ENCODE results near the gene LRRC40.
"Not testable (repeated sequence)": the region's sequence is repeated elsewhere in the genome, so short reads cannot be mapped to it uniquely, and the experiment has no call there.

Gene LRRC40

GRCh38 chr1:70200065-70200464 lies 5.3 kb downstream of the LRRC40 start:
- no peak for DNase-seq

- DNase-seq, result no peak
These were observed 9.0 kb downstream of the LRRC40 start for GRCh38 chr1:70196333-70196732.

- no peak for DNase-seq
These were observed 10.0 kb downstream of the LRRC40 start for GRCh38 chr1:70195342-70195741.

- DNase-seq, result no peak
These were observed 10.8 kb downstream of the LRRC40 start for GRCh38 chr1:70194601-70195000.

- DNase-seq, result not testable (repeated sequence)
These were observed 12.9 kb downstream of the LRRC40 start for GRCh38 chr1:70192446-70192845.

- no peak for DNase-seq
These were observed 15.2 kb downstream of the LRRC40 start for GRCh38 chr1:70190180-70190579.

GRCh38 chr1:70188522-70188921 lies 16.9 kb downstream of the LRRC40 start:
- no peak for DNase-seq

- not testable (repeated sequence) for DNase-seq
These were observed 20.2 kb downstream of the LRRC40 start for GRCh38 chr1:70185181-70185580.

GRCh38 chr1:70171512-70171911 lies 33.9 kb downstream of the LRRC40 start:
- no peak for DNase-seq

GRCh38 chr1:70169018-70169839 lies 36.1 kb downstream of the LRRC40 start:
- DNase-seq, result no peak

GRCh38 chr1:70168283-70168682 lies 37.1 kb downstream of the LRRC40 start:
- DNase-seq, result no peak

- no peak for DNase-seq
These were observed 41.0 kb downstream of the LRRC40 start for GRCh38 chr1:70164350-70164749.

- no peak for DNase-seq
These were observed 48.8 kb downstream of the LRRC40 start for GRCh38 chr1:70156529-70157120.

- no peak for DNase-seq
These were observed 51.6 kb downstream of the LRRC40 start for GRCh38 chr1:70153739-70154138.

- no peak for DNase-seq
These were observed 54.9 kb downstream of the LRRC40 start for GRCh38 chr1:70150444-70150843.

- DNase-seq, result no peak
These were observed 58.9 kb downstream of the LRRC40 start for GRCh38 chr1:70146488-70146887.

GRCh38 chr1:70143048-70143659 lies 62.2 kb downstream of the LRRC40 start:
- no peak for DNase-seq

GRCh38 chr1:70142075-70142474 lies 63.3 kb downstream of the LRRC40 start:
- DNase-seq, result no peak

- DNase-seq, result no peak
These were observed 64.5 kb downstream of the LRRC40 start for GRCh38 chr1:70140894-70141293.

GRCh38 chr1:70140343-70140742 lies 65.0 kb downstream of the LRRC40 start:
- DNase-seq, result no peak

GRCh38 chr1:70134148-70134547 lies 71.2 kb downstream of the LRRC40 start:
- DNase-seq, result no peak

GRCh38 chr1:70117046-70117445 lies 88.3 kb downstream of the LRRC40 start:
- DNase-seq, result no peak

- DNase-seq, result no peak
These were observed 90.1 kb downstream of the LRRC40 start for GRCh38 chr1:70115315-70115714.

GRCh38 chr1:70112838-70113237 lies 92.5 kb downstream of the LRRC40 start:
- no peak for DNase-seq

Data from CD4-positive, alpha-beta T cell treated with Interferon alpha-2 for 1 hour (primary cell).